WTC11 (cell line): Measurements from ENCODE around the gene PAPLN. TPM values are rescaled to one million over a fixed set of nuclear protein-coding genes. Genes with fewer than 3 reads are reported as not detected.

Experiments
- ATAC-seq: fragments of 200-7000 bp; cut with Tn5 transposase; 2 replicates; pipeline ENCODE4 v1.10.0; 2021; ENCODE audit warnings: mild to moderate bottlenecking, moderate library complexity
- CTCF ChIA-PET: fragments of 300-600 bp; sonication (Branson Sonifier 250); formaldehyde crosslinking; loops from one replicate; lab custom pipeline; 2021; ENCODE audit warnings: antibody characterized with exemption; lab: Charles Lee
- POLR2A ChIA-PET: fragments of 350-600 bp; sonication (Branson Sonifier 250); formaldehyde crosslinking; loops from one replicate; lab custom pipeline; 2021; ENCODE audit warnings: antibody characterized with exemption; lab: Charles Lee
- DNase-seq: peaks from one replicate; pipeline ENCODE4 v3.0.0; 2021; ENCODE audit warnings: low spot score
- H3K27ac Mint-ChIP-seq: 2 replicates; pipeline ENCODE4 v1.8.0; 2021; ENCODE audit warnings: mixed read lengths
- H3K27me3 Mint-ChIP-seq: 2 replicates; pipeline ENCODE4 v1.8.0; 2021; ENCODE audit warnings: low read depth, mild to moderate bottlenecking, moderate library complexity, mixed read lengths
- H3K36me3 Mint-ChIP-seq: 2 replicates; pipeline ENCODE4 v1.8.0; 2021; ENCODE audit warnings: mixed read lengths
- H3K4me1 Mint-ChIP-seq: 2 replicates; pipeline ENCODE4 v1.8.0; 2022; ENCODE audit warnings: mixed read lengths
- H3K4me3 Mint-ChIP-seq: 2 replicates; pipeline ENCODE4 v1.8.0; 2021; ENCODE audit warnings: mild to moderate bottlenecking, moderate library complexity, mixed read lengths
- H3K9me3 Mint-ChIP-seq: 2 replicates; pipeline ENCODE4 v1.8.0; 2021; ENCODE audit warnings: mixed read lengths
- CREB1 ChIP-seq: sonication (generic); formaldehyde crosslinking; IDR thresholded peaks from 2 replicates; pipeline ENCODE4 v1.8.0; 2023; ENCODE audit warnings: mild to moderate bottlenecking, missing genetic modification reagents
- FOXJ3 ChIP-seq: sonication (generic); formaldehyde crosslinking; IDR thresholded peaks from 2 replicates; pipeline ENCODE4 v1.9.0; 2021; ENCODE audit warnings: missing genetic modification reagents, mild to moderate bottlenecking, borderline replicate concordance
- JAZF1 ChIP-seq: fragments of 250-450 bp; sonication (Bioruptor Pico); IDR thresholded peaks from 2 replicates; pipeline ENCODE4 v1.9.0; 2021; ENCODE audit warnings: moderate library complexity, mild to moderate bottlenecking, inconsistent platforms
- NFATC4 ChIP-seq: fragments of 250-450 bp; sonication (Bioruptor Pico); IDR thresholded peaks from 2 replicates; pipeline ENCODE4 v1.9.0; 2021; ENCODE audit warnings: mild to moderate bottlenecking
- NFYB ChIP-seq: sonication (generic); formaldehyde crosslinking; conservative IDR thresholded peaks from 2 replicates; pipeline ENCODE4 v1.8.0; 2022; ENCODE audit warnings: low read depth, missing genetic modification reagents
- TCF7 ChIP-seq: sonication (generic); formaldehyde crosslinking; IDR thresholded peaks from 2 replicates; pipeline ENCODE4 v1.8.0; 2022; ENCODE audit warnings: mild to moderate bottlenecking, low read depth, missing genetic modification reagents, moderate library complexity
- ZNF232 ChIP-seq: sonication (generic); formaldehyde crosslinking; IDR thresholded peaks from 2 replicates; pipeline ENCODE4 v1.8.0; 2022; ENCODE audit warnings: mild to moderate bottlenecking, missing genetic modification reagents
- total RNA-seq: library from RNA; stranded (reverse); gene quantifications from 3 replicates; pipeline ENCODE4 v1.2.3, GENCODE V29; 2021
- TF ChIP-seq, protein P1 (sequence below): sonication (generic); formaldehyde crosslinking; IDR thresholded peaks from 2 replicates; pipeline ENCODE4 v1.8.1; 2022; ENCODE audit warnings: mild to moderate bottlenecking, moderate library complexity, missing genetic modification reagents
- TF ChIP-seq, protein P2 (sequence below): fragments of 250-450 bp; sonication (Bioruptor Pico); IDR thresholded peaks from 2 replicates; pipeline ENCODE4 v1.8.0; 2021; ENCODE audit warnings: mild to moderate bottlenecking
- TF ChIP-seq, protein P3 (sequence below): sonication (generic); formaldehyde crosslinking; IDR thresholded peaks from 2 replicates; pipeline ENCODE4 v1.8.0; 2022; ENCODE audit warnings: mild to moderate bottlenecking, missing genetic modification reagents
- TF ChIP-seq, protein P4 (sequence below): sonication (generic); formaldehyde crosslinking; IDR thresholded peaks from 2 replicates; pipeline ENCODE4 v1.8.1; 2023; ENCODE audit warnings: mild to moderate bottlenecking, missing genetic modification reagents, borderline replicate concordance
- TF ChIP-seq, protein P5 (sequence below): fragments of 250-450 bp; sonication (Bioruptor Pico); IDR thresholded peaks from 2 replicates; pipeline ENCODE4 v1.9.0; 2021; ENCODE audit warnings: moderate library complexity, mild to moderate bottlenecking, inconsistent platforms, borderline replicate concordance
- TF ChIP-seq, protein P6 (sequence below): fragments of 250-450 bp; sonication (Bioruptor Pico); IDR thresholded peaks from 2 replicates; pipeline ENCODE4 v1.9.0; 2021; ENCODE audit warnings: mild to moderate bottlenecking, borderline replicate concordance

PAPLN gene
- total RNA-seq, 1 experiment from 2014 or later, result 9.3 TPM

DNA sequence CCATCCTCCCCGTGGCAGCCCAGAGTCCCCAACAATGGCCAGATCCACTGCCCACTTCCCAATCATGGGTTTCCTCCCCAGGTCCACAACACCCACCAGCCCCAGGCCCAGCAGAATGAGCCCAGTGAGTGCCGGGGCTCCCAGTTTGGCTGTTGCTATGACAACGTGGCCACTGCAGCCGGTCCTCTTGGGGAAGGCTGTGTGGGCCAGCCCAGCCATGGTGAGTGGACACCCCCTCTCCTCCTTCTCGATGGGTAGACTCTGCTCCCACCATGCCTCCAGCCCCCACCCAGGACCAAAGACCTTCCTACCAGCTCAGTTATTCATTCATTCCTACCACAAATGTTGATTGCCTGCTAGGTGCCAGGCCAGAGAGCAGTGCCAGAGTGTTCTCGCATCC is 23.8 kb downstream of the PAPLN start (continued):
- TF ChIP-seq, protein P1, sequence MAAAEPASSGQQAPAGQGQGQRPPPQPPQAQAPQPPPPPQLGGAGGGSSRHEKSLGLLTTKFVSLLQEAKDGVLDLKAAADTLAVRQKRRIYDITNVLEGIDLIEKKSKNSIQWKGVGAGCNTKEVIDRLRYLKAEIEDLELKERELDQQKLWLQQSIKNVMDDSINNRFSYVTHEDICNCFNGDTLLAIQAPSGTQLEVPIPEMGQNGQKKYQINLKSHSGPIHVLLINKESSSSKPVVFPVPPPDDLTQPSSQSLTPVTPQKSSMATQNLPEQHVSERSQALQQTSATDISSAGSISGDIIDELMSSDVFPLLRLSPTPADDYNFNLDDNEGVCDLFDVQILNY (CRISPR knock-in tag), result no peak

DNA sequence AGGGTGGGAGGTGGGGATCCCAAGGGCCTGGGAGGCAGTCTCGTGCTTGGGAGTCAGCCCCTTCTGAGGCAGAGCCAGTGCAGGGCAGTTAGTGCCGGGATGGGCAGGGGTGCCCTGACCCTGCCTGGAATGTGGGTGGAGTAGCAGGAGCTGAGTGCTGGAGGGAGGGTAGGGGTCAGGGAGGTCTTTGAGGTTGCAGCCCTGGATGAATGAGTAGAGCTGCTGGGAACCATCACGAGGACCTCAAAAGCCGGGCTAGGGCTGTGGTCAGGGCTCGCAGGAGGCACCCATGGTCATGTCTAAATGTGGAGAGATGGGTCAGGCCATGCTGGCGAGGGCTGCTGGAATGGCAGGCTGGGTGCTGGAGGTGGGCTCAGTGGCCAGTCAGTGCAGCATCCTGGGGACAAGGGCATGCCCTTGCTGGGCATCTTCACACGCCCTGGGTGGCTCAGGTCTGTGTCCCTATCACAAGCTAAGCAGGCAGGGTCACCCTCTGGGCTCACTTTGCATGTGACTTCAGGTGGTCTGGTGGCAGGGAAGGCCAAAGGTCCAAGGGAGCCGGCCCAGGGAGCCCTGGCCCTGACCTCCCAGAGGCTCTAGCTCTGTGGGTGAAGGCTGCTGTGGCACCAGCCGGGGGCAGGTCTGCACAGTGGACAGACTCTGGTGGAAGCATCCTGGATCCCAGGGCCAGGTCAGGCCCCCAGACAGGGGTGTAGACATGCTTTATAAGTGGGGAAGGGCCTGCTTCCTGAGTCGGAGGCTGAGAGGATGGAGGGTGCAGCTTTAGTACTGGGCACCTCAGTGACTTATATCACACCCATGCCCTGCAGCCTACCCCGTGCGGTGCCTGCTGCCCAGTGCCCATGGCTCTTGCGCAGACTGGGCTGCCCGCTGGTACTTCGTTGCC is 24.5 kb downstream of the PAPLN start:
- TF ChIP-seq, protein P2, sequence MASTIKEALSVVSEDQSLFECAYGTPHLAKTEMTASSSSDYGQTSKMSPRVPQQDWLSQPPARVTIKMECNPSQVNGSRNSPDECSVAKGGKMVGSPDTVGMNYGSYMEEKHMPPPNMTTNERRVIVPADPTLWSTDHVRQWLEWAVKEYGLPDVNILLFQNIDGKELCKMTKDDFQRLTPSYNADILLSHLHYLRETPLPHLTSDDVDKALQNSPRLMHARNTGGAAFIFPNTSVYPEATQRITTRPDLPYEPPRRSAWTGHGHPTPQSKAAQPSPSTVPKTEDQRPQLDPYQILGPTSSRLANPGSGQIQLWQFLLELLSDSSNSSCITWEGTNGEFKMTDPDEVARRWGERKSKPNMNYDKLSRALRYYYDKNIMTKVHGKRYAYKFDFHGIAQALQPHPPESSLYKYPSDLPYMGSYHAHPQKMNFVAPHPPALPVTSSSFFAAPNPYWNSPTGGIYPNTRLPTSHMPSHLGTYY (CRISPR knock-in tag), result no peak
- TF ChIP-seq FOXJ3 (no peak), CREB1 (no peak), JAZF1 (no peak), NFATC4 (CRISPR knock-in tag) (no peak), ZNF232 (no peak), NFYB (CRISPR knock-in tag) (no peak), TCF7 (CRISPR knock-in tag) (no peak)
- TF ChIP-seq, protein P3, sequence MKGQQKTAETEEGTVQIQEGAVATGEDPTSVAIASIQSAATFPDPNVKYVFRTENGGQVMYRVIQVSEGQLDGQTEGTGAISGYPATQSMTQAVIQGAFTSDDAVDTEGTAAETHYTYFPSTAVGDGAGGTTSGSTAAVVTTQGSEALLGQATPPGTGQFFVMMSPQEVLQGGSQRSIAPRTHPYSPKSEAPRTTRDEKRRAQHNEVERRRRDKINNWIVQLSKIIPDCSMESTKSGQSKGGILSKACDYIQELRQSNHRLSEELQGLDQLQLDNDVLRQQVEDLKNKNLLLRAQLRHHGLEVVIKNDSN, result no peak
- TF ChIP-seq, protein P4, sequence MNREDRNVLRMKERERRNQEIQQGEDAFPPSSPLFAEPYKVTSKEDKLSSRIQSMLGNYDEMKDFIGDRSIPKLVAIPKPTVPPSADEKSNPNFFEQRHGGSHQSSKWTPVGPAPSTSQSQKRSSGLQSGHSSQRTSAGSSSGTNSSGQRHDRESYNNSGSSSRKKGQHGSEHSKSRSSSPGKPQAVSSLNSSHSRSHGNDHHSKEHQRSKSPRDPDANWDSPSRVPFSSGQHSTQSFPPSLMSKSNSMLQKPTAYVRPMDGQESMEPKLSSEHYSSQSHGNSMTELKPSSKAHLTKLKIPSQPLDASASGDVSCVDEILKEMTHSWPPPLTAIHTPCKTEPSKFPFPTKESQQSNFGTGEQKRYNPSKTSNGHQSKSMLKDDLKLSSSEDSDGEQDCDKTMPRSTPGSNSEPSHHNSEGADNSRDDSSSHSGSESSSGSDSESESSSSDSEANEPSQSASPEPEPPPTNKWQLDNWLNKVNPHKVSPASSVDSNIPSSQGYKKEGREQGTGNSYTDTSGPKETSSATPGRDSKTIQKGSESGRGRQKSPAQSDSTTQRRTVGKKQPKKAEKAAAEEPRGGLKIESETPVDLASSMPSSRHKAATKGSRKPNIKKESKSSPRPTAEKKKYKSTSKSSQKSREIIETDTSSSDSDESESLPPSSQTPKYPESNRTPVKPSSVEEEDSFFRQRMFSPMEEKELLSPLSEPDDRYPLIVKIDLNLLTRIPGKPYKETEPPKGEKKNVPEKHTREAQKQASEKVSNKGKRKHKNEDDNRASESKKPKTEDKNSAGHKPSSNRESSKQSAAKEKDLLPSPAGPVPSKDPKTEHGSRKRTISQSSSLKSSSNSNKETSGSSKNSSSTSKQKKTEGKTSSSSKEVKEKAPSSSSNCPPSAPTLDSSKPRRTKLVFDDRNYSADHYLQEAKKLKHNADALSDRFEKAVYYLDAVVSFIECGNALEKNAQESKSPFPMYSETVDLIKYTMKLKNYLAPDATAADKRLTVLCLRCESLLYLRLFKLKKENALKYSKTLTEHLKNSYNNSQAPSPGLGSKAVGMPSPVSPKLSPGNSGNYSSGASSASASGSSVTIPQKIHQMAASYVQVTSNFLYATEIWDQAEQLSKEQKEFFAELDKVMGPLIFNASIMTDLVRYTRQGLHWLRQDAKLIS (CRISPR knock-in tag), result no peak
- TF ChIP-seq, protein P5, sequence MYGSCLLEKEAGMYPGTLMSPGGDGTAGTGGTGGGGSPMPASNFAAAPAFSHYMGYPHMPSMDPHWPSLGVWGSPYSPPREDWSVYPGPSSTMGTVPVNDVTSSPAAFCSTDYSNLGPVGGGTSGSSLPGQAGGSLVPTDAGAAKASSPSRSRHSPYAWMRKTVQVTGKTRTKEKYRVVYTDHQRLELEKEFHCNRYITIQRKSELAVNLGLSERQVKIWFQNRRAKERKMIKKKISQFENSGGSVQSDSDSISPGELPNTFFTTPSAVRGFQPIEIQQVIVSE, result no peak
- TF ChIP-seq, protein P6, sequence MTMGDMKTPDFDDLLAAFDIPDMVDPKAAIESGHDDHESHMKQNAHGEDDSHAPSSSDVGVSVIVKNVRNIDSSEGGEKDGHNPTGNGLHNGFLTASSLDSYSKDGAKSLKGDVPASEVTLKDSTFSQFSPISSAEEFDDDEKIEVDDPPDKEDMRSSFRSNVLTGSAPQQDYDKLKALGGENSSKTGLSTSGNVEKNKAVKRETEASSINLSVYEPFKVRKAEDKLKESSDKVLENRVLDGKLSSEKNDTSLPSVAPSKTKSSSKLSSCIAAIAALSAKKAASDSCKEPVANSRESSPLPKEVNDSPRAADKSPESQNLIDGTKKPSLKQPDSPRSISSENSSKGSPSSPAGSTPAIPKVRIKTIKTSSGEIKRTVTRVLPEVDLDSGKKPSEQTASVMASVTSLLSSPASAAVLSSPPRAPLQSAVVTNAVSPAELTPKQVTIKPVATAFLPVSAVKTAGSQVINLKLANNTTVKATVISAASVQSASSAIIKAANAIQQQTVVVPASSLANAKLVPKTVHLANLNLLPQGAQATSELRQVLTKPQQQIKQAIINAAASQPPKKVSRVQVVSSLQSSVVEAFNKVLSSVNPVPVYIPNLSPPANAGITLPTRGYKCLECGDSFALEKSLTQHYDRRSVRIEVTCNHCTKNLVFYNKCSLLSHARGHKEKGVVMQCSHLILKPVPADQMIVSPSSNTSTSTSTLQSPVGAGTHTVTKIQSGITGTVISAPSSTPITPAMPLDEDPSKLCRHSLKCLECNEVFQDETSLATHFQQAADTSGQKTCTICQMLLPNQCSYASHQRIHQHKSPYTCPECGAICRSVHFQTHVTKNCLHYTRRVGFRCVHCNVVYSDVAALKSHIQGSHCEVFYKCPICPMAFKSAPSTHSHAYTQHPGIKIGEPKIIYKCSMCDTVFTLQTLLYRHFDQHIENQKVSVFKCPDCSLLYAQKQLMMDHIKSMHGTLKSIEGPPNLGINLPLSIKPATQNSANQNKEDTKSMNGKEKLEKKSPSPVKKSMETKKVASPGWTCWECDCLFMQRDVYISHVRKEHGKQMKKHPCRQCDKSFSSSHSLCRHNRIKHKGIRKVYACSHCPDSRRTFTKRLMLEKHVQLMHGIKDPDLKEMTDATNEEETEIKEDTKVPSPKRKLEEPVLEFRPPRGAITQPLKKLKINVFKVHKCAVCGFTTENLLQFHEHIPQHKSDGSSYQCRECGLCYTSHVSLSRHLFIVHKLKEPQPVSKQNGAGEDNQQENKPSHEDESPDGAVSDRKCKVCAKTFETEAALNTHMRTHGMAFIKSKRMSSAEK (CRISPR knock-in tag), result no peak
- Mint-ChIP-seq H3K4me1 (no peaks in the 10 kb centered on the region; the same call in 1 of the 2 replicates), H3K27me3 (no peaks in the 10 kb centered on the region), H3K36me3 (no peaks in the 10 kb centered on the region), H3K4me3 (no peak overlapping the region), H3K9me3 (no peaks in the 10 kb centered on the region), H3K27ac (no peak overlapping the region)
- POLR2A ChIA-PET, result no interaction called here
- ATAC-seq, result no peak
- CTCF ChIA-PET, result interaction anchor here (1.1 to 1.8 kb wide), 3 partner anchors 30 to 748 kb away, joined by 3 to 8 read pairs (median 3); no protein-coding TSS in a partner anchor
- no peak for DNase-seq
